ENCODE results near the gene WDR43. TPM values are rescaled to one million over a fixed set of nuclear protein-coding genes. Genes with fewer than 3 reads are reported as not detected.

Gene WDR43
- total RNA-seq, 1 donor: 79.3 TPM

- no peak overlapping the region for H3K4me3 ChIP-seq (ENCODE audit: insufficient read depth, low read length)
- H3K4me1 ChIP-seq (ENCODE audit: insufficient read depth, low read length): no peaks in the 10 kb centered on the region
- no peak for TF ChIP-seq CTCF (IDR thresholded peaks at IDR 0.05; ENCODE audit: extremely low read depth, low read depth, low read length)
- H3K27me3 ChIP-seq (ENCODE audit: insufficient read depth, low read length): no peaks in the 10 kb centered on the region
- no peak overlapping the region for H2AFZ ChIP-seq (ENCODE audit: low read length)
- H3K79me2 ChIP-seq (ENCODE audit: insufficient read depth, low read length): peaks cover 51% of the 10 kb centered on the region
- no peak overlapping the region for H3K4me2 ChIP-seq (ENCODE audit: insufficient read depth, low read length)
- H3K36me3 ChIP-seq (ENCODE audit: insufficient read depth, low read length): peaks cover 89% of the 10 kb centered on the region
- DNase-seq (ENCODE audit: insufficient read length, low spot score, missing footprints): no peak
- H3K27ac ChIP-seq (ENCODE audit: low read depth, low read length): no peak overlapping the region
- no peaks in the 10 kb centered on the region for H3K9me3 ChIP-seq (ENCODE audit: low read depth, low read length)
- H4K20me1 ChIP-seq (ENCODE audit: insufficient read depth, low read length): peaks cover 12% of the 10 kb centered on the region
Observed at GRCh38 chr2:28930205-28930604, 35.7 kb downstream of the WDR43 start.

- no peaks in the 10 kb centered on the region for H3K27me3 ChIP-seq (ENCODE audit: insufficient read depth, low read length)
- no peaks in the 10 kb centered on the region for H3K9me3 ChIP-seq (ENCODE audit: low read depth, low read length)
- H3K36me3 ChIP-seq (ENCODE audit: insufficient read depth, low read length): peaks cover 78% of the 10 kb centered on the region
- peaks cover 9% of the 10 kb centered on the region for H4K20me1 ChIP-seq (ENCODE audit: insufficient read depth, low read length)
- H3K4me1 ChIP-seq (ENCODE audit: insufficient read depth, low read length): no peaks in the 10 kb centered on the region
- no peak overlapping the region for H2AFZ ChIP-seq (ENCODE audit: low read length)
- H3K27ac ChIP-seq (ENCODE audit: low read depth, low read length): no peak overlapping the region
- peaks cover 58% of the 10 kb centered on the region for H3K79me2 ChIP-seq (ENCODE audit: insufficient read depth, low read length)
- H3K4me2 ChIP-seq (ENCODE audit: insufficient read depth, low read length): no peak overlapping the region
- DNase-seq (ENCODE audit: insufficient read length, low spot score, missing footprints): no peak
- no peak for TF ChIP-seq CTCF (IDR thresholded peaks at IDR 0.05; ENCODE audit: extremely low read depth, low read depth, low read length)
- no peak overlapping the region for H3K4me3 ChIP-seq (ENCODE audit: insufficient read depth, low read length)
Observed at GRCh38 chr2:28934769-28935168, 40.3 kb downstream of the WDR43 start.

- DNase-seq (ENCODE audit: insufficient read length, low spot score, missing footprints): no peak
- no peaks in the 10 kb centered on the region for H3K4me1 ChIP-seq (ENCODE audit: insufficient read depth, low read length)
- peaks cover 2% of the 10 kb centered on the region for H4K20me1 ChIP-seq (ENCODE audit: insufficient read depth, low read length)
- H3K36me3 ChIP-seq (ENCODE audit: insufficient read depth, low read length): peaks cover 79% of the 10 kb centered on the region
- H3K79me2 ChIP-seq (ENCODE audit: insufficient read depth, low read length): peaks cover 15% of the 10 kb centered on the region
- no peaks in the 10 kb centered on the region for H3K9me3 ChIP-seq (ENCODE audit: low read depth, low read length)
- H3K27ac ChIP-seq (ENCODE audit: low read depth, low read length): no peak overlapping the region
- no peak overlapping the region for H2AFZ ChIP-seq (ENCODE audit: low read length)
- H3K4me3 ChIP-seq (ENCODE audit: insufficient read depth, low read length): no peak overlapping the region
- H3K27me3 ChIP-seq (ENCODE audit: insufficient read depth, low read length): no peaks in the 10 kb centered on the region
- no peak overlapping the region for H3K4me2 ChIP-seq (ENCODE audit: insufficient read depth, low read length)
- TF ChIP-seq CTCF (IDR thresholded peaks at IDR 0.05; ENCODE audit: extremely low read depth, low read depth, low read length): no peak
Observed at GRCh38 chr2:28941008-28941407, 46.5 kb downstream of the WDR43 start.

GRCh38 chr2:28944535-28945248, 50.2 kb downstream of the WDR43 start:
- TF ChIP-seq CTCF (IDR thresholded peaks at IDR 0.05; ENCODE audit: extremely low read depth, low read depth, low read length): no peak
- no peak overlapping the region for H3K4me3 ChIP-seq (ENCODE audit: insufficient read depth, low read length)

More at GRCh38 chr2:28944535-28945248, 50.2 kb downstream of the WDR43 start:
- Histone ChIP-seq H3K4me2 (ENCODE audit: insufficient read depth, low read length) (no peak overlapping the region), H4K20me1 (ENCODE audit: insufficient read depth, low read length) (peaks cover 2% of the 10 kb centered on the region), H3K79me2 (ENCODE audit: insufficient read depth, low read length) (no peaks in the 10 kb centered on the region), H3K36me3 (ENCODE audit: insufficient read depth, low read length) (peaks cover 83% of the 10 kb centered on the region), H3K27ac (ENCODE audit: low read depth, low read length) (no peak overlapping the region), H3K9me3 (ENCODE audit: low read depth, low read length) (no peaks in the 10 kb centered on the region), H2AFZ (ENCODE audit: low read length) (no peak overlapping the region), H3K27me3 (ENCODE audit: insufficient read depth, low read length) (no peaks in the 10 kb centered on the region), H3K4me1 (ENCODE audit: insufficient read depth, low read length) (no peaks in the 10 kb centered on the region)
- no peak for DNase-seq (ENCODE audit: insufficient read length, low spot score, missing footprints)

Data from osteoblast (primary cell).